ENCODE measurements around the gene MRPS22. TPM values are rescaled to one million over a fixed set of nuclear protein-coding genes. Genes with fewer than 3 reads are reported as not detected.
A peak's percentile ranks its signal among the peaks of the same experiment; 100 is the strongest.
"Not testable (repeated sequence)": the region's sequence is repeated elsewhere in the genome, so short reads cannot be mapped to it uniquely, and the experiment has no call there.

The MRPS22 gene
- total RNA-seq, 1 experiment from 2014 or later: 66.9 TPM

GRCh38 chr3:139361276-139361675 is 17.5 kb downstream of the MRPS22 start:
- in situ Hi-C loops (cut with HindIII; ENCODE audit: low pct_unique_long_range_greater_than_20kb, low sequenced_read_pairs): no loop called here
- no peak for DNase-seq (ENCODE audit: low read depth)

- in situ Hi-C loops (cut with HindIII; ENCODE audit: low pct_unique_long_range_greater_than_20kb, low sequenced_read_pairs): no loop called here
- no peak for DNase-seq (ENCODE audit: low read depth)
These were observed 20.7 kb downstream of the MRPS22 start for GRCh38 chr3:139364549-139364948.

- in situ Hi-C loops (cut with HindIII; ENCODE audit: low pct_unique_long_range_greater_than_20kb, low sequenced_read_pairs): no loop called here
These were observed 30.3 kb downstream of the MRPS22 start for GRCh38 chr3:139374099-139374498.

DNA sequence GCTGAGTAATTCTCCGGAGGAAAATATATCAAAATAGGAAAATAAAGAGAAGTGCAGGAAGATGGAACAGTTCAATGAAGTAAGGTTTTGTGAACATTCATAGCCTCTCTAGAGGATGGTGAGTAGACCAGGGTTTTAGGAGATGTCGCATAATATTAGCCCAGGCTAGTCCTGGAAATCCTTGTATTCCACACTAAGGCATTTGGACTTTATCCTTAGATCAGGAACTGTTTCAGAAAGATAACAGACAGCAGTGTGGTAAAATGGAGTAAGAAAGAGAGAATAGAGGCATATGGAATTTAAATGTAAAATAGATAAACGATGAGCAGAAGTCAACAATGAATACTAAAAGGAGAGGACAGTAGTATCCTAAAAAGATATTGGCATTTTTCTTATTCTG is 33.6 kb downstream of the MRPS22 start:
- in situ Hi-C loops (cut with HindIII; ENCODE audit: low pct_unique_long_range_greater_than_20kb, low sequenced_read_pairs): no loop called here
- DNase-seq (ENCODE audit: low read depth): no peak

More at GRCh38 chr3:139374099-139374498, 30.3 kb downstream of the MRPS22 start:
- DNase-seq (ENCODE audit: low read depth): no peak

GRCh38 chr3:139378587-139379241 is 34.9 kb downstream of the MRPS22 start:
- no peak for DNase-seq (ENCODE audit: low read depth)
- in situ Hi-C loops (cut with HindIII; ENCODE audit: low pct_unique_long_range_greater_than_20kb, low sequenced_read_pairs): no loop called here

GRCh38 chr3:139380575-139380974 is 36.8 kb downstream of the MRPS22 start:
- no peak for DNase-seq (ENCODE audit: low read depth)
- in situ Hi-C loops (cut with HindIII; ENCODE audit: low pct_unique_long_range_greater_than_20kb, low sequenced_read_pairs): no loop called here

- DNase-seq (ENCODE audit: low read depth); in situ Hi-C loops (cut with HindIII; ENCODE audit: low pct_unique_long_range_greater_than_20kb, low sequenced_read_pairs): not testable (repeated sequence)
These were observed 38.5 kb downstream of the MRPS22 start for GRCh38 chr3:139382291-139382690.

GRCh38 chr3:139388077-139388476 is 44.3 kb downstream of the MRPS22 start:
- in situ Hi-C loops (cut with HindIII; ENCODE audit: low pct_unique_long_range_greater_than_20kb, low sequenced_read_pairs): no loop called here

DNA sequence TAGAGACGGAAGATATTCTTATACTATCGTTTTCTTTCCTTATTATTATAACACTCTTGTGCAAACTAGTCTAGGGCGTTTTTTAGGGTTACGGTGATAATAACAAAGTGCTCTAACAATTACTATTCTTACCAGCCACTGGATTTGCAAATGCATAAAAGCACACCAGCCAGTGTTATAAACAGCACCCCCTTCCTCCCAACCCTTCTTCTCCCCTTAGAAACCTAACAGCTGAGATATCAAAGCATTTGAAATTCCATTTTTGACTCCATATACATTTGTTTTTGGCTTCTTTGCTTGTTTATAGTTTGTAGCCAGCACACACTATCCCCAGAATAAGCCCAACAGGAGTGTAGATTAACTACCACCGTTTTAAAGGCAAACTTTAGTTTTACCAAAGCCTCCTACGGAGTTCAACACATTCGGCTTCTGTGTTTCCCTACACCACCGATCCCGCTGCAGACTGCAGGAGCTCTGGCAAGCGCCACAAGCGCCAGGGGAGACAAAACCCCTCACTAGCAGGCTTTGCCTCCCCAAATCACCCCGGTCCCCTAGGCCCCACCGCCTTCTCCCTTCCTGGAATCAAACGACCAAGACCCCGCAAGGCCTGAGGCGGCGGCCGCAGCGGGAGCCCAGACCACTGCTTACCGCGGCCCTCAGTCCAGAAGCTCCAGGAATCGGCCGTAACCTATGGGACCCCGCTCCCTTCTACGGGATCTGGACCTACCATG is 45.2 kb downstream of the MRPS22 start:
- DNase-seq (ENCODE audit: low read depth): peak; percentile 10
- in situ Hi-C loops (cut with HindIII; ENCODE audit: low pct_unique_long_range_greater_than_20kb, low sequenced_read_pairs): no loop called here

More at GRCh38 chr3:139388077-139388476, 44.3 kb downstream of the MRPS22 start:
- DNase-seq (ENCODE audit: low read depth): no peak

GRCh38 chr3:139389552-139390368 is 45.9 kb downstream of the MRPS22 start, which contains the start of gene COPB2:
Gene COPB2 (minus strand): TSS chr3:139389647. CDS start chr3:139389550, 97 bp downstream.
- peak; percentile 98 for DNase-seq (ENCODE audit: low read depth)
- in situ Hi-C loops (cut with HindIII; ENCODE audit: low pct_unique_long_range_greater_than_20kb, low sequenced_read_pairs): no loop called here

- DNase-seq (ENCODE audit: low read depth): no peak
- in situ Hi-C loops (cut with HindIII; ENCODE audit: low pct_unique_long_range_greater_than_20kb, low sequenced_read_pairs): no loop called here
These were observed 50.3 kb downstream of the MRPS22 start for GRCh38 chr3:139394116-139394515.

- in situ Hi-C loops (cut with HindIII; ENCODE audit: low pct_unique_long_range_greater_than_20kb, low sequenced_read_pairs): no loop called here
These were observed 52.9 kb downstream of the MRPS22 start for GRCh38 chr3:139396707-139397106.

DNA sequence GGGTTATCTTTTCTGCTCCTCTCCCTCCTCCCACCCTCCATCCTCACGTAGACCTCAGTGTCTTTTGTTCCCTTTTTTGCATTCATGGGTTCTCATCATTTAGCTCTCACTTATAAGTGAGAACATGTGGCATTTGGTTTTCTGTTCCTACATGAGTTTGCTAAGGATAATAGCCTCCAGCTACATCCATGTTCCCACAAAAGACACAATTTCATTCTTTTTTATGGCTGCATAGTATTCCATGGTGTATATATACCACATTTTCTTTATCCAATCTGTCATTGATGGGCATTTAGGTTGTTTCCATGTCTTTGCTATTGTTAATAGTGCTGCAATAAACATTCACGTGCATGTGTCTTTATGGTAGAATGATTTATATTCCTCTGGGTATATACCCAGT is 57.3 kb downstream of the MRPS22 start:
- DNase-seq (ENCODE audit: low read depth); in situ Hi-C loops (cut with HindIII; ENCODE audit: low pct_unique_long_range_greater_than_20kb, low sequenced_read_pairs): not testable (repeated sequence)

More at GRCh38 chr3:139396707-139397106, 52.9 kb downstream of the MRPS22 start:
- no peak for DNase-seq (ENCODE audit: low read depth)

Other genes starting within 250 kb of the MRPS22 start
- gene COPB2, start 45.6 kb downstream of the MRPS22 start, total RNA-seq (2014; rRNA removed; shearing (Covaris generic); ENCODE audit: low replicate concordance): 101 and 149 TPM in 2 replicates
- not detected in 2 replicates for gene RBP2, start 132.5 kb downstream of the MRPS22 start, total RNA-seq (2014; rRNA removed; shearing (Covaris generic); ENCODE audit: low replicate concordance)
- 15.9 and 29.5 TPM in 2 replicates for gene RBP1, start 195.7 kb downstream of the MRPS22 start, total RNA-seq (2014; rRNA removed; shearing (Covaris generic); ENCODE audit: low replicate concordance)